ENCODE measurements around the gene NDST1. TPM values are rescaled to one million over a fixed set of nuclear protein-coding genes. Genes with fewer than 3 reads are reported as not detected.

The NDST1 gene
- total and polyA plus RNA-seq, 8 donors, result 52.2 to 100 (median 71.3) TPM

- peak overlapping the region; percentile 31 to 74 for H3K27ac ChIP-seq
- intact Hi-C loops (cut with DNase I), result no loop called here
Measured at GRCh38 chr5:150503386-150503785, 4.5 kb upstream of the NDST1 start.

DNA sequence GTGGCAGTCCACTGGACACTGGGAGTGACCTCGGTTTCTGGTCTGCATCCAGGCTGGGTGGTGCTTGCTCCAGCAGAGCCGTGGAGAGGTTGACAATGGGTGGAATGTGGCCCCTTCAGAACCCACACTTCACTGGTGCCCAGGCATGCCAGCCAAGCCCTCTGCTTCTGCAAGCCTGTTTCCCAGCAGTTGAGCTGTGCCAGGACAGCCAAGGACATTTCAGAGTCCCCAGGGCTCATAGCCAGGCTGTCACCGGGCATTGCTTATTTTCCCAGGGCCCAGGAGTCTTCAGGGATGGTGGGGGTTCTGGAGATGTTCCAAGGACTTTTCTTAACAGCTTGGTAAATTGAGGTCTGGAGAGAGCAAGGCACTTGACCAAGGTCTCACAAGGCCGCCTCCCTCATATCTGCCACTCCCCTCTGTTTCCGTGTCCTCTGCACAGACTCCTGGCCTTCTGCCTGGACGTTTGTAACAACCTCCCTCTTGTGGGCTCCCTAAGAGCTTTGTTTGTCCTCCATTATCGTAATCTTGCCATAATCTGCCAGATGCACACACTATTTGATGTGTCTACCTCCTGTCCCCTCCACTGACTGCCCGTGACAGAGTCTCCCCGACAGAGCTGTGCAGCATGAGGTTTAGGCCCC lies 3.8 kb upstream of the NDST1 start:
- H3K4me1 ChIP-seq, result peaks cover 42 to 100% of the 10 kb centered on the region in 2 donors
- peak overlapping the region; percentile 31 to 74 for H3K27ac ChIP-seq
- no peak overlapping the region for H3K4me3 ChIP-seq
- DNase-seq (peak in 1 of 4 donors; percentile 86), ATAC-seq (peak; percentile 75)
- TF ChIP-seq CTCF (IDR thresholded peaks at IDR 0.05), result no peak
- no peaks in the 10 kb centered on the region for H3K36me3 ChIP-seq
- intact Hi-C loops (cut with DNase I), result no loop called here
- no peaks in the 10 kb centered on the region for H3K9me3 ChIP-seq
- no peaks in the 10 kb centered on the region for H3K27me3 ChIP-seq

More at GRCh38 chr5:150503386-150503785, 4.5 kb upstream of the NDST1 start:
- no peaks in the 10 kb centered on the region for H3K36me3 ChIP-seq
- no peaks in the 10 kb centered on the region for H3K9me3 ChIP-seq
- no peak overlapping the region for H3K4me3 ChIP-seq
- TF ChIP-seq CTCF (IDR thresholded peaks at IDR 0.05), result no peak
- no peaks in the 10 kb centered on the region for H3K27me3 ChIP-seq
- ATAC-seq (peak; percentile 34), DNase-seq (no peak)
- H3K4me1 ChIP-seq, result peaks cover 47 to 100% of the 10 kb centered on the region in 2 donors

GRCh38 chr5:150505041-150505511 lies 2.9 kb upstream of the NDST1 start:
- ATAC-seq (no peak), DNase-seq (no peak)
- Histone ChIP-seq H3K4me1 (peaks cover 40 to 100% of the 10 kb centered on the region in 2 donors), H3K27ac (peak overlapping the region in 1 of 2 donors; percentile 70), H3K36me3 (no peaks in the 10 kb centered on the region), H3K9me3 (no peaks in the 10 kb centered on the region), H3K4me3 (no peak overlapping the region), H3K27me3 (no peaks in the 10 kb centered on the region)
- no peak for TF ChIP-seq CTCF (IDR thresholded peaks at IDR 0.05)
- intact Hi-C loops (cut with DNase I), result no loop called here

- Histone ChIP-seq H3K4me3 (no peak overlapping the region), H3K9me3 (no peaks in the 10 kb centered on the region), H3K36me3 (no peaks in the 10 kb centered on the region), H3K4me1 (peaks cover 34 to 100% of the 10 kb centered on the region in 2 donors), H3K27me3 (no peaks in the 10 kb centered on the region), H3K27ac (peak overlapping the region in 1 of 2 donors; percentile 70)
- no peak for TF ChIP-seq CTCF (IDR thresholded peaks at IDR 0.05)
- intact Hi-C loops (cut with DNase I), result no loop called here
- no peak for ATAC-seq
- DNase-seq, result no peak
Measured at GRCh38 chr5:150505816-150506215, 2.1 kb upstream of the NDST1 start.

DNA sequence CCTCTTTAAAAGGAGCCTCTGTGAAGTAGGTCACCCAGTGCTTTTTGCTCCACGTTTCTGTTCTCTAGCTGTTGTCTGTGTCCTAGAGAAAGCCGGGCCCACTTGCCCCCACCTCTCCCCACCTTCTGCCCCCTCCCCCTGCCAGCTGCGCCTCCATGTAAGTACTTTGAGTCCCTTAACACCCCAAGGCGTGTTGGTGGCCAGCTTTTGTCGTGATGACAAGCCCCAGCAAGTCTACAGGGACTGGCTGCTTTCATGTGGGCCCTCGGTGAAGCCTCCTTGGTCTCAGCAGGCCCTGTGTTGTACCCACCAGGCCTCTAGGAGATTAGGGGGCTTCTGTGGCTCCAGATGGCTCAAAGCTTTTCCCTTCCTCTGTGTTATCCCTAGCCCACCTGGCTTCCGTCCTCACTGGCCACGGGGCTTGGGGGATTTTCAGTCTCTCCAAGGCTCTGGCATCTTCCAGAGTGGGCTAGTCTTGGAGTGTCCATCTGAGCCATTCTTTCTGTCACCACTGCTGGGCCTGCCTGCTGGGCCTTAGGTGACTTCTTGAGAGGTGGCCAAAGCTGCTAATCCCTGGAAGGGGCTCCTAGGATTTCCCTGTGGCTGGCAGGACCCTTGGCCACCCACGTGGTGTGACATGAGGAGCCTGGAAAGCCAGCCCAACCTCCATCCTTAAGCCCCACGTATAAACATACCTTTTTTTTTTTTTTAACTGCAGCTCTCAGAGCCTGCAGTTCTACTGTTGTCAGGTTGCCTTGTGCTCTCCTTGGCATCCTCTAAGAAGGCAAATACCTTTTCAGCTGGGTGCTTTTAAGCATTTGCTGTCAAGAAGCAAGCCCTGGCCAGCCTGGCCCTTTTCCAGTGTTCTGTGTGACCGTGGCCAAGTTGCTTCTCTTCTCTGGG lies 1.1 kb upstream of the NDST1 start:
- Histone ChIP-seq H3K4me3 (no peak overlapping the region), H3K4me1 (peaks cover 44 to 100% of the 10 kb centered on the region in 2 donors)

More for the DNA sequence above, 1.1 kb upstream of the NDST1 start:
- no peak for DNase-seq
- no peak for TF ChIP-seq CTCF (IDR thresholded peaks at IDR 0.05)
- Histone ChIP-seq H3K36me3 (no peaks in the 10 kb centered on the region), H3K27ac (peak overlapping the region; percentile 44 to 70), H3K9me3 (no peaks in the 10 kb centered on the region), H3K27me3 (no peaks in the 10 kb centered on the region)
- peak; percentile 2 for ATAC-seq
- intact Hi-C loops (cut with DNase I), result no loop called here
